Ecto neural progenitor cell (in vitro differentiated cells): ENCODE measurements around the gene TMEM50A.
A peak's percentile ranks its signal among the peaks of the same experiment; 100 is the strongest.
"Not testable (repeated sequence)": the region's sequence is repeated elsewhere in the genome, so short reads cannot be mapped to it uniquely, and the experiment has no call there.

Experiments
- DNase-seq: peaks from one replicate; pipeline ENCODE4 v3.0.0-alpha.2; 2018; ENCODE audit warnings: low spot score

TMEM50A gene

DNA sequence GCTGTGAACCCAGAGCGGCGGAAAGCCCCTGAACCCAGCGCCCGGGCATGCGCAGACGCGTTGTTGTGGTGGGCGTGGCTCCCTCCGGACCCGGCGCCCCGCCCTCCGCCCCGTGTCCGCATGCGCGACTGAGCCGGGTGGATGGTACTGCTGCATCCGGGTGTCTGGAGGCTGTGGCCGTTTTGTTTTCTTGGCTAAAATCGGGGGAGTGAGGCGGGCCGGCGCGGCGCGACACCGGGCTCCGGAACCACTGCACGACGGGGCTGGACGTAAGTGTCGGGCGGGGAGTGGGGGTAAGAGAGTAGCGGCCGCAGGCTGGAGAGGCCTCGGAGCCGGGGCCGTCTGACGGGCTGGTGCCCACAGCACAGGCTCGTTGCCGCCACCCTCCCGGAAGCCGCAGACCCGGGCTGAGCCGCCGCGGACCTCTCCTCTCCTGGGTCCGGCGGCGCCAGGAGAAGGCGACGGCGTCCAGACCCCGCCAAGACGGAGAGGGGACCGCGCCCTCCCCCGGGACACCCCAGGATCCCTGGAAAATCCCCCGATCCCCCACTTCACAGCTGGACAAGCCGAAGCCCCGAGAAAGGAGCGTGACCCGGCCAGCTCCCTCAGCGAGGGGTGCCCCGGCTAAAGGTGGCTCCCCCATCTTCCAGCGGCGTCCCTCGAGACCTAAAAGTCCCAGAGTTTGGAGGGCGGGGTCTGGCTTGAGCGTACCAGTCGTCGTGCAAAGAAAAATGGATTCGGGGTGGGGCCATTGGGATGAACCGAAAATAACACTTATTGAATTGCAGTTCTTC lies at the start of gene TMEM50A:
TMEM50A (plus strand) TSS at position 147 of the 794 bp plus-strand sequence. CDS start 2,153 bp downstream, outside the sequence.
- DNase-seq, result peak; percentile 95

GRCh38 chr1:25288573-25289101 lies 49.5 kb upstream of the TMEM50A start:
- not testable (repeated sequence) for DNase-seq

DNA sequence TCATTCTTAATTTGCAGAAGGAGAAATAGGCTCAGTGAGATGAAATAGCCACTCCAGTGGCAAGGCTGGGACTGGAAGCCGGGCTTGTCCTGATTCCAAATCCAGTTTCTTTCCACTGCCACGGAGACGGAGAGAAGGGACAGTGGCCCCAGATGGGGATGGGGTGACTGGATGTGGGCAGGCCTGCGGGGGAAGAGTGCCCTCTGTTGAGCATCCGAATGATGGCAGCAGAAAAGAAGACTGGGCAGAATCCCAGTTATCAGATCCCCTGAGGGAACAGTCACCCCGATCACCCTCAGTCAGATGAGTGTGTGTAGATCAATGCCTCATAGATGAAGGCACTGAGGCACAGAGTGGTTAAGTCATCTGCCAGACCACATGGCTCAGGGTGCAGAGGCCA lies 48.1 kb upstream of the TMEM50A start:
- DNase-seq, result not testable (repeated sequence)

- DNase-seq, result not testable (repeated sequence)
Measured at GRCh38 chr1:25293426-25293825, 44.7 kb upstream of the TMEM50A start.

DNA sequence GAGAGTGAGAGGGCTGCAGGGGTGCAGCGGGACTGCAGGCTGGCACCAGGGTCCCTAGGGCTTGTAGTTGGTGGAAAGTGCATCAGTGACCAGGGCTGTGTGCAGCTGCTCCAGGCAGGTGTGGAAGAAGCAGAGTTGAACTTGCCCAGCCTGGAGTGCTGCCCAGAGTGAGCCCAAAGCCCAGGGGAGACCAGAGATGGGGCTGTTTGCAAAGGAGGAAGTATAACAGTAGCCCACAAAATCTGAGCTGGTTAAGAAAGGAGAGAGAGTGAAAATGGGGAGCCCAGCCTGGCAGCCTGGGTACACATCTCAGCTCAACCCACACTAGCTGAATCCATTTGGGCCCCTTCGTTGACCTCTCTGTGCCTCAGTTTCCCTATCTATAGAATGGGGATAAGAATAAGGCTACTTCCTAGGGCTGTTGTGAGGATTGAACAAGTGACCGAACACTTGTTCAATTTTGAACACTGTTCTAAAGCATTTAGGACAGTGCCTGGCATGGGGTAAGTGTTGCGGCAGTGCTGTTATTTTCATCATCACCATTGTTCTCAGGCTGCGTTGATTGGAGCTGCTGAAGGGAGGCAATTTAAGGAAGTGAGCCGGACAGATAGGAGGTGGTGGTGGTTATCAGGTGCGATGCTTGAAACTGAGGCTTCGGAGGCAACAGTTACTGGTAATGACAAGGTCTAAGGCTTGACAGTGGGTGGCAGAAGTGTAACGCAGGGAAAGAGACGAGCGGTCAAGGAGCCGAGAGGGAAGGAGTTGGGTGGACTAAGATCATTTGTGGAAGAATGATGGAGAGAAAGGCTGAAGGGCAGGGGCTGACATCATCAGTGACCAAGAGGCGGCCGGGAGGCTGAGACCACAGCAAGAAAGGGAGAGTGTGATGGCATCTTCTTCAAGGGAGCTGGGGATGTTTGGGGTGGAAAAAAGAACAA lies 43.0 kb upstream of the TMEM50A start:
- DNase-seq, result not testable (repeated sequence)

GRCh38 chr1:25296501-25296900 lies 41.6 kb upstream of the TMEM50A start:
- not testable (repeated sequence) for DNase-seq

- not testable (repeated sequence) for DNase-seq
Measured at GRCh38 chr1:25300729-25301128, 37.4 kb upstream of the TMEM50A start.

DNA sequence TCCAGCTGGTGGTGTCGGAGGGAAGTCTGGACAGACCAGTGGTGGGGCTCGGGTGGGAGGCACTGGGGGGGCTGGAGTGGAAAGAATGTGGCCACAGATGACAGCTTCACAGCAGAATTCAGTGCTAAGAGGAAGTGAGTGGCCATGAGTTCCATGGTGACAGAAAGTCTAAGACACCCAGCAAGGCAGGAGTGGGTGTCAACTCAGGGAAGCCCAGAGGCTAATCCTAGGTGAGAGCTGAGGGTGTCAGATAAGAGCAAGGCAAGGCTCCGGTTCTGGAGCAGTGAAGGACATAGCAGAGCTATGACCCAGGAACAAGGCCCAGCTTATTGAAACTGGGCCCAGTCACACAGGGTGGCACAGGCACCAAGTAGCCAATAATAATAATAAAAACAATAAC lies 35.8 kb upstream of the TMEM50A start:
- not testable (repeated sequence) for DNase-seq

DNA sequence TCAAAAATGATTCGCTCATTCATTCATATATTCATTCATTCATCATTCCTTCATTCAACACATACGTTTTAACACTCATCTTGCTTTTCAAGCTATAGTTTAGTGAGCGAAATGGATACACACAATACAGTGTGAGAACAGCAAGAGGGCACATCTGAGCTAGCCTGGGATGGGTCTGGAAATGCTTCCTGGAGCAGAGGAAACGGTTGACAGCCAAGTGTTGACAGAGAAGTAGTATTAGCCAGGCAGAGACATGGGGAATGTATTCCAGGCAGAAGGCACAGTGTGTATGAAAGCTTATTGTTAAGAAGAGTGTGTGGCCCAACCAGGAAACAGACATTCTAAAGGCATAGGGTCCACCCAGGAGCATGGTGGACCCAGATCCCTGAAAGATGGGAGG lies 33.2 kb upstream of the TMEM50A start:
- not testable (repeated sequence) for DNase-seq

- not testable (repeated sequence) for DNase-seq
Measured at GRCh38 chr1:25308168-25308567, 30.0 kb upstream of the TMEM50A start.

DNA sequence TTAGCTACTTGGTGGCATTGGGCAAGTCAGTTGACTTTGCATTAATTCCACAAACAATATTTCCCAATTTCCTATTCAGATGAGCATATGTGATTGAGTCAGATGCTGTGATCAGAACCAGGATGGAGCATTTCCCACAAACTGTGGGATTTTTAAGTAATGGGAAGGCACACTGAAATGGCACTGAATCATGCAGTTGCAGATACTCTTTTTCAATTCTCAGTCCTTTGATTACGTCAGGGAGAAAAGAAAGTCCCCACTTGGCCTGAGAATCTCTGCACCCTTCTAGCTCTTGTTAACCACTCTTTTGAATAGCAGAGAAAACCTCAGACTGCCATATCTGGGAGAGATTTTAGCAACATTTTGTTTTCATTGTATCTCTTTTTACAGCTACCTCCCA lies 29.0 kb upstream of the TMEM50A start:
- not testable (repeated sequence) for DNase-seq

DNA sequence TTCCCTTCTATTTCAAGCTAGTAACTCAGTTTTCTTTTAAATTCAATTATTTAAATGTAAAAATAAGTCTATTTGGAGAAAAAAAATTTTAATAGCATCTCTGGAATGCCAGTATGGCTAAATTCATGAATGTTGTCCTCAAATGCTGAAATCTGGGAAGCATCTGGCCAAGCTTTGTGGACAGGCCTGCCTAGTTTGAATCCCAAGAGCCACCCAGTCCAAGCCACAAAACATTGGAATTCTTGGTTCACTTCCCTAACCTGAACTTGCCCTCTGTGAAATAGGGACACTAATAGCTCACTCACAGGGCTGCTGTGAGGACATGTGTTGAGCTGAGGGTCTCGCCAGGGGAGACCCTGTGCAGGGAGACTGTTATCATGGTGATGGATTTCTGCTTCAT lies 28.6 kb upstream of the TMEM50A start:
- DNase-seq, result not testable (repeated sequence)

DNA sequence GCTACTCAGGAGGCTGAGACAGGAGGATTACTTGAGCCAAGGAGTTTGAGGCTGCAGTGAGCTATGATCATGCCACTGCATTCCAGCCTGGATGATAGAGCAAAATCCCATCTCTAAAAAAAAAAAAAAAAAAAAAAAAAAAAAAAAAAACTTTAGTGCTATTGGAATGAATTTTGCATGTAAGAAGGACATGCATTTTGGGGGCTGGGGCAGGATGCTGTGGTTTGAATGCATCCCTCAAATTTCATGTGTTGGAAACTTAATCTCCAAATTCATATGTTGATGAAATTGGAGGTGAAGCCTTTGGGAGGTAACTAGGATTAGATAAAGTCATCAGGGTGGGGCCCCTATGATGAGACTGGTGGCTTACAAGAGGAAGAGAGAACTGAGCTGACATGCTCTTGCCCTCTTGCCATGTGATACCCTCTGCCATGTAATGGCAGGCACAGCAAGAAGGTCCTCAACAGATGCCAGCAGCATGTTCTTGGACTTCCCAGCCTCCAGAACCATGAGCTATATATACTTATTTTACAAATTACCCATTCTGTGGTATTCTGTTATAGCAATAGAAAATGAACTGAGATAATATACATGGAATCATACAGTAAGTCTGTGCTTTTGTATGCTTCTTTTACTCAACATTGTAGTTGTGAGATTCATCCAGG lies 25.2 kb upstream of the TMEM50A start:
- not testable (repeated sequence) for DNase-seq

GRCh38 chr1:25320314-25320938 lies 17.7 kb upstream of the TMEM50A start:
- not testable (repeated sequence) for DNase-seq

GRCh38 chr1:25322127-25322526 lies 16.0 kb upstream of the TMEM50A start:
- not testable (repeated sequence) for DNase-seq

- not testable (repeated sequence) for DNase-seq
Measured at GRCh38 chr1:25324407-25324806, 13.7 kb upstream of the TMEM50A start.

DNA sequence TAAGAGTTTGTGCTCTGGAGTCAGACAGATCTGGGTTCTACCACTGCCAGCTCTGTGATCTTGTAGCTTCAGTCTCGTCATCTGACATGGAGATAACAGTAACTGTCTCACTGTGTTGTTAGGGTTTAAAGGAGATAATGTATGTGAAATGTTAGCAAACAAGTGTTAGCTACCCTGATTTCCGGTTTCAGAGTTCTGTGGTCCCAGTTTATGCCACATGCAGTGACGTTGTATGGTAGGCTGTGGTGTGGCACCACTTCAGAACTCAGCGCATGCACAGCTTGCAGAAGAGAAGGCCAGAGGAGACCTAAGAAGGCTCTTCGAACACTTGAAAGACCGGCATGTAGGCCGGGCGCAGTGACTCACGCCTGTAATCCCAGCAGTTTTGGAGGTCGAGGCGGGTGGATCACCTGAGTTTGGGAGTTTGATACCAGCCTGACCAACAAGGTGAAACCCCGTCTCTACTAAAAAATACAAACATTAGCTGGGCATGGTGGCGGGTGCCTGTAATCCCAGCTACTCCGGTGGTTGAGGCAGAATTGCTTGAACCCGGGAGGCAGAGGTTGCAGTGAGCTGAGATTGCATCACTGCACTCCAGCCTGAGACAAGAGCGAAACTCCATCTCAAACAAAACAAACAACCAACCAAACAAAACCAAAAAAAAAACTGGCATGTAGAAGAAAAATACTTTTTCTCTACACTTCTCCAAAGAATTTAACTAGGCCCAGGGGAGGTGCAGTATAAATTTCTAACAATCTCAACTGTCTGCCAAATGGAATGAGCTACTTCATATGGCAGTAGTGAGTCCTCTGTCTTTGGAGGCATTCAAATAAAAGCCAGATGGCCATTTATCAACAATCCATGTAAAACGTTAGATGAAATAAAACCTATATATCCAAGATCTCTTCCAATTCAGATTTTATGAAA lies 10.0 kb upstream of the TMEM50A start:
- not testable (repeated sequence) for DNase-seq

DNA sequence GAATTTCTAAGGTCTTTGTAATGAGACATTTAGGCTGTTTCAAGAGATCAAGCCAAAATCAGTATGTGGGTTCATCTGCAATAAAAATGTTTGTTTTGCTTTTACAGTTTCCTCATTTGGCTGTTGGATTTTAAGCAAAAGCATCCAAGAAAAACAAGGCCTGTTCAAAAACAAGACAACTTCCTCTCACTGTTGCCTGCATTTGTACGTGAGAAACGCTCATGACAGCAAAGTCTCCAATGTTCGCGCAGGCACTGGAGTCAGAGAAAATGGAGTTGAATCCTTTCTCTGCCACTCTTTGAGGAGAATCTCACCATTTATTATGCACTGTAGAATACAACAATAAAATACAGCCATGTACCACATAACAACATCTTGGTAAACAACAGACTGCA lies 9.3 kb upstream of the TMEM50A start:
- not testable (repeated sequence) for DNase-seq

DNA sequence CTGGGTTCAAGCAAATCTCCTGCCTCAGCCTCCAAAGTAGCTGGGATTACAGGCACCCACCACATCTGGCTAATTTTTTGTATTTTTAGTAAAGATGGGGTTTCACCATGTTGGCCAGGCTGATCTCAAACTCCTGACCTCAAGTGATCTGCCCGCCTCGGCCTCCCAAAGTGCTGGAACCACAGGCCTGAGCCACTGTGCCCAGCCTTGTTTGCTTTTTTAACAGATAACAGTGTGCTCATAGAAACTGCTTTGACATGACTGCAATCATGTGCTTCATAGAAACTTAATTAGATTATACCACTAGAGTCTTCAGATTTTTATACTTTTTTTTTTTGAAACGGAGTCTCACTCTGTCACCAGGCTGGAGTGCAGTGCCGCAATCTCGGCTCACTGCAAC lies 8.8 kb upstream of the TMEM50A start:
- DNase-seq, result not testable (repeated sequence)

DNA sequence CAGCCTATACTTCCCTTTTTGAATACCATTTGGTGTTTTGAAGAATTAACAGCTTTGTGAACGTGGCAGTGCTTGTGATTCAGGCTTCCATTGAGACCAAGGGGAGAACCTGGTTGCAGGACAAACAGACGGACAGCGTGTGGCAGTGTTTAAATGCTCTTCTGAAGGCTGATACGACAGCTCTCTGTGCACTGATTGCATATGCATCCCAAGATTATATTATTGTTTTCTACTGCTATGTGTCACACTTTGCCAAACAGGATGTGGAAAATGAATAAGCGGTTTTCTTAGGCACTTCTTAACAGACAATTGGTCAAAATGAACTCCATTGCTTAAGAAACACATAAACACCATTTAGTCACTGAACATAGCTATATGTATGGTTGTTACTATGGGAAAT lies 8.2 kb upstream of the TMEM50A start:
- not testable (repeated sequence) for DNase-seq
